ENCODE data around the gene TTLL11.
A peak's percentile ranks its signal among the peaks of the same experiment; 100 is the strongest.
"Not testable (repeated sequence)": the region's sequence is repeated elsewhere in the genome, so short reads cannot be mapped to it uniquely, and the experiment has no call there.

Gene TTLL11

DNA sequence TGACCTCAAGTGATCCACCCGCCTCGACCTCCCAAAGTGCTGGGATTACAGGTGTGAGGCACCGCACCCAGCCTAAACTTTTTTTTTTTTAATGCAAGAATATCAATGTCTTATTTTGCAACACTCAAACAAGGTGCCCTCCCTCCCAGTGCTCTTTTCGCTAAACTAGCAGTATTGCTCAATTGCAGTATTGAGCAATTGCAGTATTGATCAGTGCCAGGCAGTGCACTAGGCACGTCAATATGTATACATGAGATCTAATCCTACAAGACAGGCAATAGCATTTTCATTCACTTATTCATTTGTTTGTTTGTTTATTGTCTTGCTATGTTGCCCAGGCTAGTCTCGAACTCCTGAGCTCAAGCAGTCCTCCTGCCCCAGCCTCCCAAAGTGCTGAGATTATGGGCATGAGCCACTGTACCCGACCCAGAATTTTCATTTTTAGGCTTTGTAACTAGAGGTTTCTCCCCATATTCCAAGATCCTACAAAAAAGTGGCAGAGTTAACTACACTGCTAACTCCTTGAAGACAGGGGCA is 94.5 kb downstream of the TTLL11 start:
- DNase-seq = no peak

DNA sequence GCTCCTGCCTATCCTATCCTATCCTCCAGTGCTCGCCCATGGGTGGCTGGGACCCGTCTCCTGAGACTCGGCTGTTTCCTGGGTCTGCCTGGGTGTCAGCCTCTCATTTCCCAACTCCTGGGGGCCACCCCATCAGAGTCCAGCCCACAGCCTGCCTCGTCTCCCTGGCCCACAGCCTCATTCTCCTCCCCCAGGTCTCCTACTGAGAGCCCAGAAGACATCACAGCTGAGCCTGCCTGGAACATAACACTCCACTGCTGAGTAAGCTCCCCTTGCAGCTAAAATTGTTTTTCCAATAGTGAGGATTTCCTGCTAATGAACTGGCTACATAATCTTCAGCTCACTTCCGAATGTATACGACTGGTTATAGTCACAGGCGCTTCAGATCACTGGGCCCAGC is 95.3 kb downstream of the TTLL11 start:
- no peak for DNase-seq

DNA sequence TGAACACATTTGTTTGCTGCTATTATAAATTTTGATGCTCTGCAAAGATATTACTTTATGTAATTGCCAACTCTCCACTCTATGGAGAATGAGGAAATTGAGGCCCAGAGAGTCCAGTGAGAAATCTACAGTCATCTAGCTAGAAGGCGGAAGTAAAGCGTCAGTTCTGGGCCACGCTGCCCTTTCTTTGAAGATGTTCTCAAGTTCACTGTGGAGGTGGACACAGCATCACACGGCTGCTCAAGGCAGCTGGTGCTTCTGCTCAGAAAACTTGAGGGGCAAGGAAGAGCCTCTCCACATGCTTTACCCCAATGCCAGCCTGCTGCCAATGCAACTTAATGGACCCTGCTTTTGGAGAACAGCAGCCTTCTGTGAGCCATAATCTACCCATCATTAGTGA is 96.3 kb downstream of the TTLL11 start:
- DNase-seq = no peak

DNA sequence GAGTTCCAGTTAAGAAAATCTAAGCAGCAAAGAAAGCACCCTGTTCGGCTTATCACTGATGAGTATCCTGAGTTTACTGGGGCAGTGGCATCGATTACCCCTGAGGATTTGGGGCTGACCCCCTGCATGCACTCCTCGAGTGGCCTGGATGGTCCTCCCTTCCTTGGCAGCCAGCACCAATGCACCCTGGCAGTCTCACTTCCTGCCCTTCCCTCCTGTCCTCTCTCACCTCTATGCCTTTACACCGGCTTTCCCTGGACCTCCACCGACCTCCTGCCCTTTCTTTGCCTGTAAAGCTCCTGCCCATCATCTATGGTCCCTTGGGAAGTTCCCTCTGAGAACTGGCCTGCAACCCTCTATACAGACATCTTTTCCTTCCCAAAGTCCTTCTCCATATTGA is 97.1 kb downstream of the TTLL11 start:
- no peak for DNase-seq

DNA sequence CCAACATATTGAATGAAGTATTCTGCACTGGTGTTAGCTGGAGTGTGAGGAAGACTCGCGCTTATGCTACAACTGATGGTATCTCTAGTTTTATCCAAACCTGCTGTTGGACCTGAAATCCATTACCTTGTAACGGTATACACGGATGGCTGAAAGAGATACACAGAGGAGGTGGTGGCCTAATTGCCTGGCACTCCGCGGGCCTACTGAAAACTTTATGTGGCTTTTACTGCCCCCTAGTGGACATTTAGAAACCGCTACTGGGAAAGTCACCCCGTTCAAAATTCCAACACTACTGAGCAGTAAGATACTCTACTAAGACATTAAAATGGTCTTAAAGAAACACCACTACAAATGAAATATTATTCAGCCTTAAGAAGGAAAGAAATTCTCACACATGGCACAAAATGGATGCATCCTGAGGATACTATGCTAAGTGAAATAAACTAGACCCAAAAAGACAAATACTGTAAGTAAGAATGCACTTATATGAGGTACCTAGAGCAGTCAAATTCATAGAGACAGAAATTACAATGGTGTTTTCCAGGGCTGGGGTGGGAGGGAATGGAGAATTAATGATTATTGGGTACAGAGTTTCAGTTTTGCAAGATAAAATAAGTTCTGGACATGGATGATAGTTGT is 100.4 kb downstream of the TTLL11 start:
- DNase-seq = peak; percentile 5 to 16

DNA sequence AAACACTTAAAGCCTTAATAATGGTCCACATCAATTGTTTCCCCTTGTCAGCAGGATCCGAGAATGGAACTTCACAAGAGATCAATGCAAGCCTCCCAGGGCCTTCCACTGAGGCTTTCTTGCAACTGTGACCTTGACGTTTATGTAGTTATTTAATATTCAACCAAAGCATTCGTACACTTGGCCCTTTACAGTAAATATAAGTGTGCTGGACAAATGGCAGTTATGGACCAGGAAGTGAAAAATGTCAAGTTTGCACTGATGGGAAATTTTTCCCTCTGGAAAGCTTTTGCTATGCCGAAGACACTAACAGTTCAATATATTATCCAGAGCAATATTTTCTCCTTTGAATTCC is 101.8 kb downstream of the TTLL11 start:
- no peak for DNase-seq

DNA sequence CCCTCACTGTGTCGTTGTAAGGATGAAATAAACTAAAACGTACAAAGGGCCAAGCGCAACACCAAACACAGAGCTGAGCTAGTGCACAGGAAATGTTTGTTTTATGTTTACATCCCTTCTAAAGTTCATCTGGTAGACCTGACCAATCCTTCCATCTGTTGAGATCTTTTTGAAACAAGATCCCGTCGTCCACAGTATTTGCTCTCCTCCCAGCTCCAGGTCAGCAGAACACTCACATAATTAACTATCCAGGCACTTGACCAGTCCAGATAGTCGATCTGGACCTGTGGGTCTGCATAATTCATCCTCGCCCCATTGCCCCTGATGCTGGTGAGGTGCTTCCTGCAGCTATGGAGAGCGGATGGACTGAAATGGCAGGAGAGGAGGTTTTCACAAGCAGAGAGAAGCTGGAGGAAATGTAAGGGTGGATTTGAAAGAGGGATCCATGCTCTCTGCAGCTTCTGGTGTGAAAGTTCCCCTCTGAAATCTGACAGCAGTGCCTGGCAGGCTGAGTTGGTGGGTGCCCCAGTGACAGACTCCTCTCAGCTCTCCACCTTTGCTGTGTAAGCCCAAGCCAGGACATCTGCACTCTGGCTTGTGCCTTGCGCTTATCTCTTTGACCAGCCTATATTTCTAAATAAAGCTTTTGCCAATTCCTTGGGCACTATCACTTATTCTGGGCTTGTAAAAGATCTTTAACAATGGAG is 102.4 kb downstream of the TTLL11 start:
- no peak for DNase-seq

DNA sequence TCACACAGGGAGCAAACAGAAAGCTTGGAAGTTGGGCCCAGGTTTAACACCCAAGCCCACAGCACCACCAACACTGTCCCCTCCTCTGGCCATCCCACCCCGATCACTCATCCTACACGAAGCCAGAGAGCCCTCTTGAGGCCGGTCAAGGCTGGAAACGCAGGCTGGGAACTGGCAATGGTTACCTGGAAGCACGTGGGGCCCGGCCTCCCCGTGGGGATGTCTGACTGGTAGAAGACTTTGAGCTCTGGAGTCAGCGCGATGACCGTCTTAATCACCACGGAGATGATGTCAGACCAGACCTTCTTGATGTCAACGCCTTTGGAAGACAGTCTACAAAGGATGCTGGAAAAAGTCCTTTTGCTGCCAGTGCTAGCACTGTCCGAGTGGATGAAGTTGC is 104.1 kb downstream of the TTLL11 start:
- DNase-seq = no peak

DNA sequence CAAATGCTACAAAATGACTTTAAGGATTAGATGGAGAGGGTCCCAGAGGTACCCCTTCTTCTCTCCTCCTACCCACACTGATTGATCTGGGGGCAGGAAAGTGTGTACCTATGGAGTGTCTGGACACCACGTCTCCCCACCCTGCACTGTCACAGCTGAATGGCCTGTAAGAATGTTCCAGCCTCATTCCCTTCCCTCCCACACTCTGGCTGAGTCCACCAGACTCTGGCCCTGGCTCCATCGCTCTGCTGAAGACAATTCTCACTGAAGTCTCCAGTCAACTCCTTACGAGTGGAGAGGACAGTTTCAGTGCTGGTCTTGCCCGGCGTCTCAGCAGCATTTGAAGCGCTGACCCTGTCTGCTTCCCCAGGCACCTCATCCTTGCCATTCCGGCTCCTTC is 105.8 kb downstream of the TTLL11 start:
- DNase-seq = no peak

DNA sequence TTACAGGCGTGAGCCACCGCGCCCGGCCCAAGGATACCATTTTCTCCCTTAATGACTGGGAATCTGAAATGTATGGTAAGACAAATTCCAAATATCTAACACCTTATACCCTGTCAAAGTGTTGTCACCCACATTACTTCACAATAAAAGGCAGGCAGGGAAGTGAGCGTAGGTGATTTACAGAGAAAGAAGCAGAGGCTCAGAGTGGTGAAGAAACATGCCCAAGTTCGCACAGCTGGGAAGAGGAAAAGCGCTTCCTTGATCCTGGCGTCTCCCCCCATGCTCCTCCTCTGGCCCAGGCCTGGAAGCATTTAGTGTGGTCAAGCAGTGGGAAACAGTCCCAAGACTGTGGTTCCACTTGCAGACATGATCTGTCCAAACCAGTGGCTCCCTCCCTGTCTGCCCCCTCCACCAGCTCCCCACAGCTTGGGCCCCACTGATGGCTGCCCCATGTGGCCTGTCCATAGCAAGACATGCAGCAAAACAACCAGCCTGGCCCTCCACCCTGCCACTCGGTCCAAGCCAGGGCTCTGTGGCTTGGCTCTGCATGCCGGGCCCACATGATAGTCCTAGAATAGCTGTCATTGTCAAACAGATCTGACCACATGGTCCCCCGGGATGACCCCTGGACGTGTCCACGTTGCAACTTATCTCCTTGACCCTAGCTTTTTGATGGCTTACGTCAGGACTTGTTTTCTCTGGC is 107.2 kb downstream of the TTLL11 start:
- no peak for DNase-seq

DNA sequence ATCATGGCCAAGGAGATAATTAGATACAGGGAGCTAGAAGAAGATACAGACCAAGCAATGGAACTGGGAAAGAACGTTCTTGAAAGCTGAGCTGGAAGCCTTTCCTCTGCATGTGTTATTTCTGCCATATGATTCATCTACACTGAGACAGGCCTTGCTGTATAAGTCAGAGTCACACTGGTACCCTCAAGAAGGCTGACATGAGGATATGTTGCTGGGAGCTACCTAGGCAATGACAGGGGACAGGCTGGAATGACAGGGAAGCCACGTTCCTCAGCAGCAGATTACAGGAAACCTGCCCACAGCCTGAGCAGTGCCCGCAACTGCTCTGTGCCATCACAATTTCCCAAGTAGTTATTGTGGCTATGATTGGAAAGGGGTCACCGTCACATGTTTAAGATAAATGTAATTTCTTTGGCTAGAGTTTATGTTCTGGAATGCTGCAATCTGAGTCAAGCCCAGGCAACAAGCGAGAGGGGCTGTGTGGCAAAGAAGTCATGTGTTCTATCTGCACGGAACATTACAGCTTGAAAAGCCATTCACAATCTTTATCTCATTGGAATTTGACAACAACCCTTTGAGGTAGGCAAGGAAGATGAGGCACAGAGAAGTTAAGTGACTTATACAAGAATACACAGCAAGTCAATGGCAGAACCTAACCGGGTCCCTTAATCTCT is 108.2 kb downstream of the TTLL11 start:
- no peak for DNase-seq

DNA sequence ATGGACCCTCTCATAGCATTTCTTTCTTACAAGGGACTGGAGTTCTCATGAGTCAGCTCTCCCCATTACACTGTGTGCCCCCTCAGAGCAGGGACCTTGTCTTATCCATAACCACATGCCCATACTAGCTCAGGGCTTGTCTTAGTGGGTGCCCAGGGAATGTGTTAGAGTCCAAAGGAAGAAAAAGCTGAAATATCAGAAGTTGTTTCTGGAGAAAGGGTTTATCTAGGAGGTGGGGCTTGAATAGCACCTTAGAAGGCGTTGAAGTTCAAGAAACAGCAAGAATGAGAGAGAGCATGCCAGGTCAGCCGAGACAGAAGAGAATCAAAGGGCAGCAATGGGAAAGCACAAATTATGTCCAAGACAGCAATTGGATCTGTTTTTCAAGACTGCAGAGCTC is 109.4 kb downstream of the TTLL11 start:
- DNase-seq = no peak

DNA sequence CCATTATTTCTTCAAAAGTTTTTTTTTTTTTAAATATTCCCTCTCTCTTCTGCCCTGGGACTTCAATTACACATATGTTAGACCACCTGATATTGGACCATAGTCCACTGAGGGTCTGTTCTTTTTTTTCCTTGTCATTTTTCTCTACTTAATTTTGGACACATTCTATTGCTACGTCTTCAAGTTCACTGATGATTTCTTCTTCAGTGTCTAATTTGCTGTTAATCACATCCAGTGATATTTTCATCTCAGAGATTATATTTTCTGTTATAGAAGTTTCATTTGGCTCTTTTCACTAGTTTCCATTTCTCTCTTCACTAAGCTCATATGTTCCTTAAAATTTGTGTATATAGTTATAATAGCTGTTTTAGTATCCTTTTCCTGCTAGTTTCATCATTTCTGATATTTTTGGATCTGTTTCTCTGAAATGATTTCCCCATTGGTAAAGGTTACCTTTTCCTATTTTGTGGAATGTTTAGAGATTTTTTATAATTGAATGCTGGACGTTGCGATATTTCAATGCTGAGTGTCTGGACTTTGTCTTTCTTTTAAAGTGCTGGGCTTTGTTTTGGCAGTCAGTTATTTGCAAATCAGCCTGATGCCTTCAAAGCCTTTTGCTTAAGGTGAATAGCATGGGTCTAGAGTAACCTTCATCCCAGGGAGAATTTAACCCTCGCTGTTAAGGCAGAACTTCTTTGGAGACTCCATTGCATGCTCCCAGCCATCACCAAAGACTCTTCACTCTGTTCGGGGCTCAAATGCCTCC is 111.8 kb downstream of the TTLL11 start:
- no peak for DNase-seq

DNA sequence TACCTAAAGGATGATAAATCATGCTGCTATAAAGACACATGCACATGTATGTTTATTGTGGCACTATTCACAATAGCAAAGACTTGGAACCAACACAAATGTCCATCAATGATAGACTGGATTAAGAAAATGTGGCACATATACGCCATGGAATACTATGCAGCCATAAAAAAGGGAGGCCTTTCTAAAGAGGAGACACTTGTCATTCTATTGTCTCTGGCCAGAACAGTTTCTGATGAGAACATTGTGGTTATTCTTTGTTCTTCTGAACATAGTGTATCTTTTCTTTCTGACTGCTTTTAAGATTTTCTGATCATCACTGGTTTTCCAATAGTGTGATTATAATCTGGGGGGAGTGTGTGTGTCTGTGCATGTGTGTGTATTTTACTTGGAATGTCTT is 112.4 kb downstream of the TTLL11 start:
- not testable (repeated sequence) for DNase-seq

DNA sequence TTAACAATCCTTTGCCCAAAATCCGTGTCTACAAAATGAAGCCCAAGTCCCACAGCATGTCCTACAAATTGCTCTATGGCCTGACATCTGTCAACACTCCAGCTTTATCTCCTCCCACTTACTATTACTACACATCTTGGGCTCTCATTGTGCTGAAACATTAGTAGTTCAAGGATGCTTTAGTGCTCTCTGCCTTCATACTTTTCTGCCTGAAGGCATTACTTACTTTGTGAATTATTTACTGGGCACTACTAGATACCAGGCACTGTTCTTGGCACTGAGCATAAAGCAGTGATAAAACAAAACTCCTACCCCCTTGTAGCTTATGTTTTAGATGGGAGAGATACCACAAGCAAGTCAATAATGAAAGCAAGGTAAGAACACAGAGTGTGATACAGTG is 113.4 kb downstream of the TTLL11 start:
- DNase-seq = no peak

DNA sequence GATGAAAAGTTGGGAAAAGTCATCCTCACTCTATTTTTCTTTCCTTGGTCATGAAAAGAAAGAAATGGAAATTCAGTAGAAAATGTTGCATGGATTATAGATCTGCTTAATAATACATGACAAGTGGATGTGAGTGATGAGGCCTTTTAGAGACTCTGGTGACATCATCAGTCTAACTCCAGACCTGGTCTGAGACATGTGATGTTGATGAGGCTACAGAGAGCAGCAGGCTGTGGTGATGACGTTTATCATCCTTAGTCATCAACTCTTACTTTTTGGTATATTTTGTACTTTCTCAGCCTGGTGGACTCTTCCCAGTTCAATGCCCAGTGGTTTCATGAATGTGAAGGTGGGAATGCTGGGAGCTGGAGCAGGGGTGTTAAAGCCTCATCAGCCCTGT is 116.4 kb downstream of the TTLL11 start:
- no peak for DNase-seq

DNA sequence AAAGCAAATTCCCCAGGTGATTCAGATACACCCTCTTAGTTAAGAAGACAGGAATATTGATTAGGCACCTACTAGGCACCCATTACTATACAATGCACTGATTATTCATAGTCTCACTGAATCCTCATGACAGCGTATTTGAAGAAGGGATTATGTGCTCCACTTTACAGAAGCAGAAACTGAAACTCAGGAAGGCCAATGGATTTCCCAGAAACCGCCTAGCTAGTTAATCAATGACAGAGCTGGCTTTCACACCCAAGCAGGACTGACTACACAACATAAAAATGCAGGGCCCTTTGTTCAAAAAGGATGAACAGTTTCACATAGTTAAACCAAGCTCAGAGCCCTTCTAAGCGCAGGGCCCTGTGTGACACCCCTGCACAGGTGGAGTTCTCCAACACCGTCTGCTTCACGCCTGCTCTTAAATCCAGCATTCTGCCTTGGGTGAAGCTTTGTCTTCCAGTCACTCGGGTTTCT is 117.3 kb downstream of the TTLL11 start:
- no peak for DNase-seq

DNA sequence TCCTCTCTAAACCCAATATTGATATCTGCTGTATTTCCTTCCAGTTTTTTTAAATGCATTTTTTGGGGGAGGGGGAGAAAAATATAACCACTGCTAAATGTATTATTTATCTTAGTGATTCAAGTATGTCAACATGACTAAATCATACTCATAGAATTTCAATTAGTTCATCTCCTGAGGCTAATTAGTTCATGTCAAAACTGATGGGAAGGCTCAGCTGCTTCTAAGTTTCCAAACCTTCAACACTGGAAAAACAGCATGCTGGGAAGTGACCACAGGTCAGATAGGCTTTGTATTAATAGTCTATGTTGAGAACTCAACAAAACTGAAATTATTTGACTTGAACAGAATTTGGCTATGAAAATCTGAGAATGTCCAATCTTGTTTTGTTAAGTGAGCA is 118.7 kb downstream of the TTLL11 start:
- no peak for DNase-seq

DNA sequence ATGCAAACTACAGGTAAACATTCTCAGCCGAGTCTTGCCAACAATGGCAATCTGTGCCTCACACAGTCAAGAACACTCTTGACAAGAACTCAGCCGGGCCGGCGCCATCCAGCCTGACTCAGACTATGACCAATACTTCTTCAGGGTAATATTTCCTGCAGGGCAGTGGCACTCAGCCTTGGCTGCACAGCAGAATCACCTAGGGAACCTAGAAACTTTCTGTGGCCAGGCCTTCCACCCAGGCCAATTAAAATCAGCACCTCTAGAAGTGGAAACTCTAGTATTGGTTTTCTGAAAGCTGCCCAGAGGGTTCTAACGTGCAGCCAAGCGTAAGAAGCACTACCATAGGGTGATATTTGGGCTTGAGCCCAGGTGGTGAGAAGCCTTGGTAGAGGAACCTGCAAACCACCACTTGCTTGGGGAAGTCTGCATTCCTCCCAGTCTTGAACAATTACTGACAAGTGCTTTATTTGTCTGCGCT is 120.6 kb downstream of the TTLL11 start:
- DNase-seq = no peak

DNA sequence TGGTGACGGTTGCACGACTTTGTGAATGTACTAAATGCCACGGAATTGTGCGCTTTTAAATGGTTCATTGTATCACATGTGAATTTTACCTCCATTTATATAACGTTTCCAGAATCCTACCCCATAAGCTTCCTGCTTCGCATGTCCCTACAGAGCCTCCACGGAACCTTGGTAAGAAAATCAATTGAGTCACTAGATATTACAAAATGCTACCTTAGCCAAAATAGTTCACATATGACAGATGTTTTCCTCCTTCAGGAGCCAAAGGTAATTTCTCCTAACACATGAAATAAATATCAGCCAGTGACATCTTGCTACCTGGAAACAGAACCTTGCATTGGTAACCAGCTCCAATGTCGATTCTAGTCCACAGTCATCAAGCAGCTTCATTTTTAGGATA is 125.1 kb downstream of the TTLL11 start:
- no peak for DNase-seq

DNA sequence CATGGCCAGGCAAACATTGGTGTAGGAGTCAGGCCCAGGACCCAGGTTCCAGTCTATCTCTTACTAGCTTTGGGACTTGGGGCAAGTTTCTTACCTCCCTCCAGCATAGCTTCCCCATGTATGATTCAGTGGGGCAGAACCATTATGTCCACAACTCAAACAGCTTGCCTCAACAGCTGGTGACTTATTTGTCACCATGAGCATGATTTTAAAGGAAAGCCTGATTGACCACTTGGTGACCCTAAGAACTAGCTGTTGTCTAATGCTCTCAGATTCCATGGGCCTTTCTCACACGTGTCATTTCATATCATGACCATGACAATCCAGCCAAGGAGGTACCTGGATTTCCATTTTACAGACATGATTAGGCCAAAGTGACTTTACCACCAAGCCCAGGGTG is 126.4 kb downstream of the TTLL11 start:
- no peak for DNase-seq

DNA sequence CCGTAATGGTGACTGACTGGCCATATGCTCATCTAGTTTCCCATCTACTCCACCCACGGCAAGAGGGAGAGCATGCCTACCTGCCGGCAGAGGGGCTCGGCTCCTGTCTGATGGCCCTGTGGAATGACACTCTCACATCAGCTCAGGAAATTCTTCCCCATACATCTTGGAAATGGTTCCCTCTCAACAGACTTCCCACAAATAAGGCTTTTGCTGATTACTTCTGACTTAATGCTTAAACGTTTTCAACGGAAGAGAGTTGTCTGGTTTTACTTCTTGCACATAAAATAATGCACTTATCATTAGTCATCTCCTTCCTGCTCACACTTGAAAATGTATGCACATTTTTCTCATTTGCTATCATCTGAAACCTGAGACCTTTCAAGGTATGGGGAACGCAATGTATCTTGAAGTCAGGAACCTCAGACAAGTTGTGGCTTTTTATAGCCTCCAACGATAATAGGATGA is 129.5 kb downstream of the TTLL11 start:
- no peak for DNase-seq
